GM23248 (cell line): ENCODE data around the gene PRMT5.

Experiments
- EZH2 ChIP-seq: fragments of 200-600 bp; sonication (generic); IDR thresholded peaks from 2 replicates; pipeline ENCODE4 v1.6.1; 2018; ENCODE audit warnings: antibody characterized with exemption, mild to moderate bottlenecking; ENCODE audit not compliant: insufficient read depth, poor library complexity, severe bottlenecking
- EZH2phosphoT487 ChIP-seq: fragments of 200-600 bp; sonication (generic); IDR thresholded peaks from 2 replicates; pipeline ENCODE4 v1.6.1; 2018; ENCODE audit warnings: antibody characterized with exemption, moderate library complexity, mild to moderate bottlenecking, low read depth; ENCODE audit not compliant: insufficient read depth

- TF ChIP-seq EZH2 (no peak), EZH2phosphoT487 (no peak)
These were observed 56.2 kb downstream of the PRMT5 start for GRCh38 chr14:22872833-22873520.
